Neural progenitor cell (in vitro differentiated cells): ENCODE results near the gene MGAT4A. TPM values are rescaled to one million over a fixed set of nuclear protein-coding genes. Genes with fewer than 3 reads are reported as not detected.

ENCODE experiments used
- DNase-seq: peaks from one replicate; pipeline ENCODE4 v3.0.0-alpha.2; 2016; ENCODE audit warnings: low spot score
- H2AFZ ChIP-seq: fragments of 200-600 bp; sonication (generic); replicated peaks from 2 replicates; pipeline ENCODE4 v1.6.1; 2016; ENCODE audit warnings: antibody characterized with exemption
- H3F3A ChIP-seq: fragments of 200-600 bp; sonication (generic); 2 replicates; pipeline ENCODE4 v1.6.1; 2016; ENCODE audit warnings: antibody characterized with exemption, low read depth
- H3K27ac ChIP-seq: fragments of 200-600 bp; sonication (generic); 2 replicates; pipeline ENCODE4 v1.5.1; 2016; ENCODE audit warnings: mild to moderate bottlenecking
- H3K27me3 ChIP-seq: fragments of 200-600 bp; sonication (generic); 2 replicates; pipeline ENCODE4 v1.6.1; 2016; ENCODE audit warnings: mild to moderate bottlenecking, moderate library complexity
- H3K36me3 ChIP-seq: fragments of 200-600 bp; sonication (generic); 2 replicates; pipeline ENCODE4 v1.5.1; 2016
- H3K4me1 ChIP-seq: fragments of 200-600 bp; sonication (generic); 2 replicates; pipeline ENCODE4 v1.6.1; 2016; ENCODE audit warnings: mixed run types
- H3K4me2 ChIP-seq: fragments of 200-600 bp; sonication (generic); 2 replicates; pipeline ENCODE4 v1.6.1; 2016
- H3K4me3 ChIP-seq: fragments of 200-600 bp; sonication (generic); 2 replicates; pipeline ENCODE4 v1.5.1; 2016
- H3K79me2 ChIP-seq: fragments of 200-600 bp; sonication (generic); 2 replicates; pipeline ENCODE4 v1.6.1; 2016; ENCODE audit warnings: low read depth
- H3K9ac ChIP-seq: fragments of 200-600 bp; sonication (generic); 2 replicates; pipeline ENCODE4 v1.6.1; 2016
- H3K9me3 ChIP-seq: fragments of 200-600 bp; sonication (generic); 2 replicates; pipeline ENCODE4 v1.5.1; 2016; ENCODE audit warnings: low read depth
- H4K20me1 ChIP-seq: fragments of 200-600 bp; sonication (generic); 2 replicates; pipeline ENCODE4 v1.6.1; 2016; ENCODE audit warnings: low read depth
- H3K27ac Mint-ChIP-seq: 3 replicates; pipeline ENCODE4 v1.8.0; 2021; ENCODE audit warnings: mixed read lengths
- H3K27me3 Mint-ChIP-seq: 2 replicates; pipeline ENCODE4 v1.8.0; 2022; ENCODE audit warnings: low read depth, mild to moderate bottlenecking, inconsistent platforms, moderate library complexity, mixed read lengths; ENCODE audit not compliant: insufficient read depth
- H3K36me3 Mint-ChIP-seq: 3 replicates; pipeline ENCODE4 v1.8.0; 2021; ENCODE audit warnings: mixed read lengths
- H3K4me1 Mint-ChIP-seq: 3 replicates; pipeline ENCODE4 v1.8.0; 2021; ENCODE audit warnings: mixed read lengths
- H3K4me3 Mint-ChIP-seq: 3 replicates; pipeline ENCODE4 v1.8.0; 2021; ENCODE audit warnings: mild to moderate bottlenecking, moderate library complexity, mixed read lengths
- H3K9me3 Mint-ChIP-seq: 3 replicates; pipeline ENCODE4 v1.8.0; 2020; ENCODE audit warnings: mixed read lengths
- EZH2 ChIP-seq: fragments of 200-600 bp; sonication (generic); IDR thresholded peaks from 2 replicates; pipeline ENCODE4 v1.6.1; 2017; ENCODE audit warnings: antibody characterized with exemption, mild to moderate bottlenecking, moderate library complexity
- EZH2phosphoT487 ChIP-seq: fragments of 200-600 bp; sonication (generic); IDR thresholded peaks from 2 replicates; pipeline ENCODE4 v1.6.1; 2017; ENCODE audit warnings: antibody characterized with exemption
- total RNA-seq: library from RNA; depleted of rRNA; stranded (reverse); fragments of >200 nt; gene quantifications from 2 replicates; pipeline ENCODE4 v1.2.3, GENCODE V29; 2015; ENCODE audit warnings: low replicate concordance
- TF ChIP-seq, protein P1 (sequence below): fragments of 200-600 bp; sonication (generic); IDR thresholded peaks from 2 replicates; pipeline ENCODE4 v1.5.1; 2017; ENCODE audit warnings: antibody characterized with exemption, mild to moderate bottlenecking

Gene MGAT4A
- total RNA-seq, 1 donor from 2014 or later, result 8.0 TPM

DNA sequence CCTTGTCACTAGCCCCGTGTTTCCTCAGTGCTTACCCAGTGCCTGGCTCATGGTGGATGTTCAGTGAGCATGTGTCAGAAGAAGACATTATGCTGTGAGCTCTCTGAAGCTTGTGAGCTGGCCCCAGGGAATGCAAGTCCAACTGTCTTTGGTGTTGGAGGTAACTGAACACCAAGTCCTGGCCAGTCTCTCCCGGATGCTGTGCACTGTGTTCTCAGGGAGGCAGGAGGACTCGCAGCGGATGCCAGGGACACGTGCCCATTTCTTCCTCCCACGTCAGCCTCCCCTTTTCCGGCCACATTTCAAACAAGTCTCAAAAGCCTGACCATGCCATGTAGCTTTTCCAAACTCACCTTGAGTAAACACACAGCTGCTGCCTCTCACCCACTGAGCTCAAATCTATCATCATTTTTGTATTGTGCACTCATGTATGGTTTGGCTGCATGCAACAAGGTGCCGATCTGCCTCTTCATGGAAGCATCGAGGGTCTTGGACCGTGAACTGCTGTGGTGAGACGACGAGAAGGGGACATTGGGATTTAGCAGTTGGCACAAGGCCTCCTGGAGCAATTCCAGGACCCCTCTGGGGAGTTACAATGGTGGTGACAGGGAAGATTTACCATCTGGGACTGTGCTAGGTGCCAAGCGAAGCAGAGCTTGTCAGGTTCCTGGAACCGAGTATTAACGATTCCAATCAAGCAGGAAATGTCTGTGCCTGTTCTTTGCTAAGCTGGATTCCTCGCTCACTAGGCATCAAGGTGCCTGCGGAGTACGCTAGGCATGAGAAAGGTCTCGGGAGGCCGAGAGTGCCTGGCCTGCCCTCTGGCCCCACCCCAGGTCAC, 44.4 kb upstream of the MGAT4A start:
- H3K79me2 ChIP-seq, result no peaks in the 10 kb centered on the region
- Mint-ChIP-seq H3K36me3 (no peaks in the 10 kb centered on the region), H3K4me3 (no peak overlapping the region), H3K27me3 (peaks cover 4% of the 10 kb centered on the region), H3K4me1 (peaks cover 12% of the 10 kb centered on the region), H3K27ac (peak overlapping the region; percentile 3), H3K9me3 (peaks cover 7% of the 10 kb centered on the region)
- no peak for TF ChIP-seq EZH2
- TF ChIP-seq EZH2phosphoT487, result no peak
- TF ChIP-seq, protein P1, sequence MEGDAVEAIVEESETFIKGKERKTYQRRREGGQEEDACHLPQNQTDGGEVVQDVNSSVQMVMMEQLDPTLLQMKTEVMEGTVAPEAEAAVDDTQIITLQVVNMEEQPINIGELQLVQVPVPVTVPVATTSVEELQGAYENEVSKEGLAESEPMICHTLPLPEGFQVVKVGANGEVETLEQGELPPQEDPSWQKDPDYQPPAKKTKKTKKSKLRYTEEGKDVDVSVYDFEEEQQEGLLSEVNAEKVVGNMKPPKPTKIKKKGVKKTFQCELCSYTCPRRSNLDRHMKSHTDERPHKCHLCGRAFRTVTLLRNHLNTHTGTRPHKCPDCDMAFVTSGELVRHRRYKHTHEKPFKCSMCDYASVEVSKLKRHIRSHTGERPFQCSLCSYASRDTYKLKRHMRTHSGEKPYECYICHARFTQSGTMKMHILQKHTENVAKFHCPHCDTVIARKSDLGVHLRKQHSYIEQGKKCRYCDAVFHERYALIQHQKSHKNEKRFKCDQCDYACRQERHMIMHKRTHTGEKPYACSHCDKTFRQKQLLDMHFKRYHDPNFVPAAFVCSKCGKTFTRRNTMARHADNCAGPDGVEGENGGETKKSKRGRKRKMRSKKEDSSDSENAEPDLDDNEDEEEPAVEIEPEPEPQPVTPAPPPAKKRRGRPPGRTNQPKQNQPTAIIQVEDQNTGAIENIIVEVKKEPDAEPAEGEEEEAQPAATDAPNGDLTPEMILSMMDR, result no peak
- no peaks in the 10 kb centered on the region for H3K9me3 ChIP-seq
- no peak for DNase-seq
- H3K9ac ChIP-seq, result no peak overlapping the region
- no peak overlapping the region for H3K27ac ChIP-seq
- H3K4me1 ChIP-seq, result no peaks in the 10 kb centered on the region
- H3K36me3 ChIP-seq, result no peaks in the 10 kb centered on the region
- H3K4me3 ChIP-seq, result no peak overlapping the region
- no peaks in the 10 kb centered on the region for H3K27me3 ChIP-seq
- no peaks in the 10 kb centered on the region for H4K20me1 ChIP-seq
- no peak overlapping the region for H2AFZ ChIP-seq
- H3K4me2 ChIP-seq, result no peak overlapping the region
- H3F3A ChIP-seq, result no peaks in the 10 kb centered on the region

DNA sequence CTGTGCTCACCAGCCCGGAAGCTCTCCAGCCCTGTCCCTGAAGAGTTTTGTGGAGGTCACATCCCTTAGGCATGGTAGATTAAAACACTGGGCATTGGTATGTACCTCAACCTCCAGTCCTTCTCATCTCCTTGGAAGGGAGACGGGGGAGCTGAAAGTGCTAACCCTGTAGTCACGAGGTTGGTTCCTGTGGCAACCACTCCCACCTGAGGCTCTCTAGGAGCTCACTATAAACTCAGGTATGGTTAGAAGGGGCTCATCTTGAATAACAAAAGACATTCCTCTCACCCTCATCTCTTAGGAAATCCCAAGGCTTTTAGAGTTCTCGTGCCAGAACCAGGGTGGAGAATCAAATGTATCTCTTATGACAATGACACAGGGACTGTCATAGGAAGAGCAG, 43.0 kb upstream of the MGAT4A start:
- Histone ChIP-seq H2AFZ (no peak overlapping the region), H3K27me3 (no peaks in the 10 kb centered on the region), H4K20me1 (no peaks in the 10 kb centered on the region), H3K4me1 (no peaks in the 10 kb centered on the region), H3K27ac (no peak overlapping the region), H3K9me3 (no peaks in the 10 kb centered on the region), H3K9ac (no peak overlapping the region), H3K79me2 (no peaks in the 10 kb centered on the region), H3K4me3 (no peak overlapping the region), H3K4me2 (no peak overlapping the region), H3F3A (no peaks in the 10 kb centered on the region), H3K36me3 (no peaks in the 10 kb centered on the region)
- no peak for DNase-seq
- no peak overlapping the region for H3K4me3 Mint-ChIP-seq
- H3K27me3 Mint-ChIP-seq, result peaks cover 3% of the 10 kb centered on the region
- H3K36me3 Mint-ChIP-seq, result no peaks in the 10 kb centered on the region
- peaks cover 15% of the 10 kb centered on the region for H3K4me1 Mint-ChIP-seq
- TF ChIP-seq EZH2phosphoT487 (no peak), EZH2 (no peak)
- H3K9me3 Mint-ChIP-seq, result peaks cover 3% of the 10 kb centered on the region
- H3K27ac Mint-ChIP-seq, result no peak overlapping the region

DNA sequence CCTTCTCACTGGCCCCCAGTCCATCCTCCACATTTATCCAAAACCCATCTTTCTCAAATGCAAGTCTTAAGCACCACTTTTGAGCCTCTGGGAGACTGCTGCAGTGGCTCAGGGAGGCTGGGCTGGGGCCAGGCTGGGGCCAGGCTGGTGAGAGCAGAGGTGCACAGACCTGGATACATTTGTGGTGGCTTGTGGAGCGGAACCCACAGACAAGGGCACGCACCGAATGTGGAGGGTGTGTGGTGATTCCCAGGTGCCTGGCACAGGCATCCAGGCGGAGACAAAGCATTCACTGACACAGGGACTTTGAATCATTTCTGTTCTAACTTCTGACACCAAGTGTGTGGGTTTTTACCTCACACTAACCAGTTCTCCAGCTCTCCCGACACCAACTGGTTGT, 42.2 kb upstream of the MGAT4A start:
- Mint-ChIP-seq H3K4me1 (peaks cover 17% of the 10 kb centered on the region), H3K4me3 (no peak overlapping the region), H3K9me3 (peaks cover 3% of the 10 kb centered on the region), H3K36me3 (no peaks in the 10 kb centered on the region), H3K27me3 (no peaks in the 10 kb centered on the region), H3K27ac (no peak overlapping the region)
- DNase-seq, result no peak
- no peaks in the 10 kb centered on the region for H3K4me1 ChIP-seq
- H3K27me3 ChIP-seq, result no peaks in the 10 kb centered on the region
- TF ChIP-seq EZH2, result no peak
- TF ChIP-seq, protein P1, result no peak
- TF ChIP-seq EZH2phosphoT487, result no peak
- H2AFZ ChIP-seq, result no peak overlapping the region
- no peaks in the 10 kb centered on the region for H3K36me3 ChIP-seq
- no peak overlapping the region for H3K4me2 ChIP-seq
- no peak overlapping the region for H3K4me3 ChIP-seq
- H3K79me2 ChIP-seq, result no peaks in the 10 kb centered on the region
- no peak overlapping the region for H3K9ac ChIP-seq
- H3K9me3 ChIP-seq, result no peaks in the 10 kb centered on the region
- H3F3A ChIP-seq, result no peaks in the 10 kb centered on the region
- no peak overlapping the region for H3K27ac ChIP-seq
- H4K20me1 ChIP-seq, result no peaks in the 10 kb centered on the region

DNA sequence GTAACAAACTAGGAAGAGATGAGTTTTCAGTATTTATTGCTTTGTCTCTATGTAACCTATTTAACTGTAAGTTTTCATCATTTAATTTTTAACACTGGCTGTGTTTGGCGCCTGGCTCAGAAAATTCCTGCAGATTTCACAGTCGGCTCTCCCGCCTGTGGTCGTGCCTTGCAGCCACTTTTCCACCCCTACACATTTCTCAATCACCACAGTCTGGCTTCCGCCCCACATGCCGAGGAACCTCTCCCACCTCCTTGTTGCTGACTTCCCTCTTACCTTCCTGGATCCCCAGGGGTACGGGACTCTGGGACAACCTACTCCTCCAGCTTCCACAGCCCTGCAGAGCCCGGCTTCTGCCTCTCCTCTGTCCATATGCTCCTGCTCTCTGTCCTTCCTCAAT, 41.6 kb upstream of the MGAT4A start:
- Mint-ChIP-seq H3K36me3 (no peaks in the 10 kb centered on the region), H3K4me3 (no peak overlapping the region), H3K4me1 (peaks cover 17% of the 10 kb centered on the region), H3K27ac (peak overlapping the region; percentile 12), H3K27me3 (no peaks in the 10 kb centered on the region), H3K9me3 (peaks cover 3% of the 10 kb centered on the region)
- H3K27me3 ChIP-seq, result no peaks in the 10 kb centered on the region
- H3K4me3 ChIP-seq, result no peak overlapping the region
- H3K36me3 ChIP-seq, result no peaks in the 10 kb centered on the region
- H3K9me3 ChIP-seq, result no peaks in the 10 kb centered on the region
- no peak overlapping the region for H3K4me2 ChIP-seq
- H2AFZ ChIP-seq, result no peak overlapping the region
- H3K9ac ChIP-seq, result no peak overlapping the region
- no peak for TF ChIP-seq EZH2
- TF ChIP-seq, protein P1, result no peak
- TF ChIP-seq EZH2phosphoT487, result no peak
- H3K27ac ChIP-seq, result no peak overlapping the region
- no peaks in the 10 kb centered on the region for H4K20me1 ChIP-seq
- no peak for DNase-seq
- no peaks in the 10 kb centered on the region for H3K4me1 ChIP-seq
- H3K79me2 ChIP-seq, result no peaks in the 10 kb centered on the region
- no peaks in the 10 kb centered on the region for H3F3A ChIP-seq
